GM20431 (cell line): ENCODE data around the gene OR10R2.

Experiments used
- in situ Hi-C: fragments of 300-500 bp; cut with MseI, MboI; formaldehyde crosslinking; loops from one replicate; pipeline ENCODE4 v1.15.0; 2020; ENCODE audit warnings: low sequenced_read_pairs; ENCODE audit not compliant: unreplicated experiment

OR10R2 gene

DNA sequence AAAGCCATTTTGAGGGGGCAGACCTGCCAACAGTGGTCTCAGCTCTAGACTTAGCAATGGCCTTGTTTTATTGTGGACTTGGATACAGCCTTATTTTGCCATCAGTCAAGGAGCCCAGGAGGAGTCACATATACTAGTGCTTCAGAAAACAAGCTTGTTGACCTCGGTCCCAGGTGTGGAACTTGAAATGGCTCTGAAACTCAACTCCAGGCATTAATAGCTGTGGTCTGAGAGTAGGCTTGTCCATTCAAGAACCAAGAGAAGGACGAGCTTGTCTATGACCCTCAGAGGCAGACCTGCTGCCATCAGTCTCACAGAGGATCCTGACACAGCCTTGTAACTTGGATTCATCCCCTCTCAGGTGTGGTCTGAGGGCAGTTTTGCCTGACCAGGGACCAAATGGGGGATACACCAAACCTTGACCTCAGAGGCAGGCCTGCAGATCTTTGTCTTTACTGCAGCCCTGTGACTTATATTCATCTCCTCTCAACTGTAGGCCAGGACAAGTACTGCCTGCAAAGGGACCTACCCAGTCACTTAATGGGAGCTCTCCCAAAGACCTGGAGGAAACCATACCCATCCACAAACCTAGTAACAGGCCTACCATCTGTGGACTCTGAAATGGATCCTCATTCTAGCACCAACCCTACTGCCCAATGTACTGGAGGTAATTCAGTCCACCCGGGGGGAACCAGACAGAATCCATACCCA is 49.1 kb downstream of the OR10R2 start:
- in situ Hi-C loops, result loop anchor here (25.0 kb wide), 2 partner anchors 309 to 466 kb away; no protein-coding TSS in a partner anchor

DNA sequence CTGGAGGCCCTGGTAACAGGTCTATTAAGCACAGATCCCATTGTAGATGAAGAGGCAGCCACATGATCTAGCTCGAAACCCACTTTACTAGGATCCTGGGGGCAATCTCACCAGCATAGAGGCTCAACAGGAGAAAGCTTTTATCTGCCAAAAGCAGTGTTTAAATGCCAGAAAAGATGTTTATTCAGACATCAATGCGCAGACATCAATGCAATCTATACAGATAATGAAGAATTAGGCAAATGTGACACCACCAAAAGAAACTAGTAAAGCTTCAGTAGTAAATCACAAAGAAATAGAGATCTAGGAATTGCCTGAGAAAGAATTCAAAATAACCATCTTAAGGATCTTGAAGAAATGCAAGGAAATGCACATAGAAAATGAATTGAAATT is 49.6 kb downstream of the OR10R2 start:
- in situ Hi-C loops, result loop anchor here (25.0 kb wide), 2 partner anchors 309 to 466 kb away; no protein-coding TSS in a partner anchor

DNA sequence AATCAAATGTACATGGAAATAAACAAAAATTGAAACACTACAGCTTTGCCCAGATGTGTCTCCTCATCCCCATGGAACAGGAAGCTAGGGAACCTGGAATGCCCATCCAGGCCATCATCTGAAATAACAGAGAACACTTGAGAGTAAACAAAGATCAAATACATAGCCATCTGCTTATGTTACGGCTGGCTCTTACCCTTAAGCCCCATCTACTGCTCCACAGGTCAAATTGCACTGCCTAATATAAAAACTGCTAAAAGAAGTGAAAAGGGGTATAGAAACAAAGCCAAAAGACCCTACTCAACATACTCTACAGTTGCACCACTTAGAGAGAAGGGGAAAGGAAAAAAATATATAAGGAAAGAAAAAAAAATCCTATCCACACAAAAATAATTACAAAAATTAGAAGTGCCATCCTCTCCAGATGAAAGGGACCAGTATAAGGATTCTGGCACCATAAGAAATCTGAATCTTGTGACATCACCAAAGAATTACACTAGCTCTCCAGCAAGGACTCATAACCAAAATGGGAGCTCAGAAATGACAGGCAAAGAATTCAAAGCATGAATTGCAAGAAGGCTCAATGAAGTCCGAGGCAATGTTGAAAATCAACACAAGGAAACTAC is 55.3 kb downstream of the OR10R2 start:
- in situ Hi-C loops, result no loop called here
